HUES48 (cell line): Measurements from ENCODE around the gene GAGE12G.
"Not testable (repeated sequence)": the region's sequence is repeated elsewhere in the genome, so short reads cannot be mapped to it uniquely, and the experiment has no call there.

Experiments used
- H3K27ac ChIP-seq: one replicate; pipeline ENCODE4 v1.7.0; 2013; ENCODE audit warnings: low read depth, low read length, inconsistent platforms
- H3K27me3 ChIP-seq: 2 replicates; pipeline ENCODE4 v1.6.1; 2013; ENCODE audit warnings: mild to moderate bottlenecking, low read length; ENCODE audit not compliant: control insufficient read depth, insufficient read depth
- H3K36me3 ChIP-seq: 2 replicates; pipeline ENCODE4 v1.6.1; 2013; ENCODE audit warnings: low read length; ENCODE audit not compliant: control insufficient read depth, insufficient read depth
- H3K4me1 ChIP-seq: 2 replicates; pipeline ENCODE4 v1.6.1; 2013; ENCODE audit warnings: mild to moderate bottlenecking, low read length; ENCODE audit not compliant: control insufficient read depth, insufficient read depth
- H3K4me3 ChIP-seq: 2 replicates; pipeline ENCODE4 v1.5.1; 2013; ENCODE audit warnings: mild to moderate bottlenecking, low read depth, low read length
- H3K9ac ChIP-seq: 2 replicates; pipeline ENCODE4 v1.6.1; 2013; ENCODE audit warnings: mild to moderate bottlenecking, low read depth, low read length, moderate library complexity
- H3K9me3 ChIP-seq: 2 replicates; pipeline ENCODE4 v1.6.1; 2013; ENCODE audit warnings: low read length; ENCODE audit not compliant: control insufficient read depth, insufficient read depth

Gene GAGE12G

GRCh38 chrX:49570100-49570499, at the start of gene GAGE12G:
Gene GAGE12G, plus strand, starts transcription at chrX:49570400. Its CDS starts 1,155 bp downstream, at chrX:49571555.
- H3K27me3 ChIP-seq, H3K4me1 ChIP-seq, H3K4me3 ChIP-seq, H3K27ac ChIP-seq, H3K9me3 ChIP-seq, H3K9ac ChIP-seq, H3K36me3 ChIP-seq: not testable (repeated sequence)

- not testable (repeated sequence) for H3K9ac ChIP-seq, H3K27me3 ChIP-seq, H3K4me1 ChIP-seq, H3K27ac ChIP-seq, H3K4me3 ChIP-seq, H3K36me3 ChIP-seq, H3K9me3 ChIP-seq
These were observed 38.3 kb upstream of the GAGE12G start, which contains the start of gene GAGE12C for GRCh38 chrX:49531877-49532276. Gene GAGE12C, plus strand, starts transcription at chrX:49532177. Its CDS starts 1,155 bp downstream, at chrX:49533332.

GRCh38 chrX:49541433-49541832, 28.8 kb upstream of the GAGE12G start, which contains the start of gene GAGE12D:
Gene GAGE12D, plus strand, starts transcription at chrX:49541733. Its CDS starts 1,155 bp downstream, at chrX:49542888.
- H3K9ac ChIP-seq, H3K9me3 ChIP-seq, H3K4me1 ChIP-seq, H3K27me3 ChIP-seq, H3K27ac ChIP-seq, H3K4me3 ChIP-seq, H3K36me3 ChIP-seq: not testable (repeated sequence)

GRCh38 chrX:49550989-49551388, 19.2 kb upstream of the GAGE12G start, which contains the start of gene GAGE12E:
Gene GAGE12E, plus strand, starts transcription at chrX:49551289. Its CDS starts 1,155 bp downstream, at chrX:49552444.
- H3K9me3 ChIP-seq, H3K27ac ChIP-seq, H3K27me3 ChIP-seq, H3K36me3 ChIP-seq, H3K9ac ChIP-seq, H3K4me3 ChIP-seq, H3K4me1 ChIP-seq: not testable (repeated sequence)

GRCh38 chrX:49560542-49560941, 9.7 kb upstream of the GAGE12G start, which contains the start of gene GAGE12F:
Gene GAGE12F, plus strand, starts transcription at chrX:49560842. Its CDS starts 1,155 bp downstream, at chrX:49561997.
- H3K27ac ChIP-seq, H3K27me3 ChIP-seq, H3K36me3 ChIP-seq, H3K4me3 ChIP-seq, H3K9me3 ChIP-seq, H3K4me1 ChIP-seq, H3K9ac ChIP-seq: not testable (repeated sequence)

- H3K36me3 ChIP-seq, H3K4me3 ChIP-seq, H3K27ac ChIP-seq, H3K9ac ChIP-seq, H3K4me1 ChIP-seq, H3K27me3 ChIP-seq, H3K9me3 ChIP-seq: not testable (repeated sequence)
These were observed 1.5 kb upstream of the GAGE12G start for GRCh38 chrX:49568728-49569127.

GRCh38 chrX:49569152-49569551, 1.0 kb upstream of the GAGE12G start:
- not testable (repeated sequence) for H3K9me3 ChIP-seq, H3K9ac ChIP-seq, H3K27me3 ChIP-seq, H3K4me1 ChIP-seq, H3K4me3 ChIP-seq, H3K27ac ChIP-seq, H3K36me3 ChIP-seq

- H3K9me3 ChIP-seq, H3K36me3 ChIP-seq, H3K4me3 ChIP-seq, H3K27ac ChIP-seq, H3K27me3 ChIP-seq, H3K9ac ChIP-seq, H3K4me1 ChIP-seq: not testable (repeated sequence)
These were observed 9.4 kb downstream of the GAGE12G start, which contains the start of gene GAGE12H for GRCh38 chrX:49579649-49580048. Gene GAGE12H, plus strand, starts transcription at chrX:49579949. Its CDS starts 1,155 bp downstream, at chrX:49581104.

- H3K27ac ChIP-seq, H3K4me1 ChIP-seq, H3K9me3 ChIP-seq, H3K9ac ChIP-seq, H3K4me3 ChIP-seq, H3K27me3 ChIP-seq, H3K36me3 ChIP-seq: not testable (repeated sequence)
These were observed 19.0 kb downstream of the GAGE12G start, which contains the start of gene GAGE2A for GRCh38 chrX:49589196-49589595. Gene GAGE2A, plus strand, starts transcription at chrX:49589496. Its CDS starts 1,155 bp downstream, at chrX:49590651.

- H3K27ac ChIP-seq, H3K27me3 ChIP-seq: not testable (repeated sequence)
These were observed 19.7 kb downstream of the GAGE12G start for GRCh38 chrX:49589769-49590478.

GRCh38 chrX:49590488-49590887, 20.3 kb downstream of the GAGE12G start:
- H3K4me3 ChIP-seq, H3K36me3 ChIP-seq, H3K27me3 ChIP-seq, H3K27ac ChIP-seq, H3K9ac ChIP-seq, H3K9me3 ChIP-seq, H3K4me1 ChIP-seq: not testable (repeated sequence)

More at GRCh38 chrX:49589769-49590478, 19.7 kb downstream of the GAGE12G start:
- not testable (repeated sequence) for H3K9me3 ChIP-seq, H3K9ac ChIP-seq, H3K4me3 ChIP-seq, H3K4me1 ChIP-seq, H3K36me3 ChIP-seq
